ENCODE data around the gene SMIM33.
A peak's percentile ranks its signal among the peaks of the same experiment; 100 is the strongest.

The SMIM33 gene

GRCh38 chr5:139443831-139444453 is 26.9 kb upstream of the SMIM33 start:
- no peak for TF ChIP-seq POLR2AphosphoS5 (IDR thresholded peaks at IDR 0.05; ENCODE audit: low read depth, low read length)
- peak; percentile 90 for TF ChIP-seq FOXP2 (optimal IDR thresholded peaks at IDR 0.05; ENCODE audit: borderline replicate concordance, extremely low read depth, extremely low read length, insufficient read depth)
- TF ChIP-seq REST (IDR thresholded peaks at IDR 0.05; ENCODE audit: insufficient read depth in 1 of 2, low read depth in 2 of 2, low read length in 2 of 2): no peak

GRCh38 chr5:139445325-139446170 is 25.3 kb upstream of the SMIM33 start:
- TF ChIP-seq POLR2AphosphoS5 (IDR thresholded peaks at IDR 0.05; ENCODE audit: low read depth, low read length): no peak
- no peak for TF ChIP-seq FOXP2 (optimal IDR thresholded peaks at IDR 0.05; ENCODE audit: borderline replicate concordance, extremely low read depth, extremely low read length, insufficient read depth)
- no peak for TF ChIP-seq SIN3A (IDR thresholded peaks at IDR 0.05; ENCODE audit: borderline replicate concordance, insufficient read depth, low read length)
- no peak for TF ChIP-seq TAF1 (IDR thresholded peaks at IDR 0.05; ENCODE audit: borderline replicate concordance, insufficient read depth, low read length)
- no peak for TF ChIP-seq REST (IDR thresholded peaks at IDR 0.05; ENCODE audit: insufficient read depth in 1 of 2, low read depth in 2 of 2, low read length in 2 of 2)

- TF ChIP-seq SIN3A (IDR thresholded peaks at IDR 0.05; ENCODE audit: borderline replicate concordance, insufficient read depth, low read length) (no peak), FOXP2 (optimal IDR thresholded peaks at IDR 0.05; ENCODE audit: borderline replicate concordance, extremely low read depth, extremely low read length, insufficient read depth) (no peak), POLR2AphosphoS5 (IDR thresholded peaks at IDR 0.05; ENCODE audit: low read depth, low read length) (no peak), REST (IDR thresholded peaks at IDR 0.05; ENCODE audit: insufficient read depth in 1 of 2, low read depth in 2 of 2, low read length in 2 of 2) (no peak), TAF1 (IDR thresholded peaks at IDR 0.05; ENCODE audit: borderline replicate concordance, insufficient read depth, low read length) (no peak)
Measured at GRCh38 chr5:139446956-139447779, 23.6 kb upstream of the SMIM33 start.

GRCh38 chr5:139451176-139451575 is 19.6 kb upstream of the SMIM33 start:
- TF ChIP-seq FOXP2 (optimal IDR thresholded peaks at IDR 0.05; ENCODE audit: borderline replicate concordance, extremely low read depth, extremely low read length, insufficient read depth) (no peak), POLR2AphosphoS5 (IDR thresholded peaks at IDR 0.05; ENCODE audit: low read depth, low read length) (no peak), REST (IDR thresholded peaks at IDR 0.05; ENCODE audit: insufficient read depth in 1 of 2, low read depth in 2 of 2, low read length in 2 of 2) (no peak), SIN3A (IDR thresholded peaks at IDR 0.05; ENCODE audit: borderline replicate concordance, insufficient read depth, low read length) (no peak), TAF1 (IDR thresholded peaks at IDR 0.05; ENCODE audit: borderline replicate concordance, insufficient read depth, low read length) (no peak)
